HG03442 (cell line): ENCODE data around the gene HEATR3.

Experiments used
- ATAC-seq: cut with Tn5 transposase; IDR thresholded peaks from one replicate; pipeline ENCODE4 v1.9.1; 2021; ENCODE audit warnings: mild to moderate bottlenecking, moderate library complexity; ENCODE audit not compliant: unreplicated experiment

HEATR3 gene

GRCh38 chr16:50065624-50066481 lies at the start of gene HEATR3:
HEATR3 (plus strand) TSS chr16:50065970; CDS start chr16:50066132, 162 bp downstream.
- ATAC-seq = peak; percentile 81

GRCh38 chr16:50017553-50017952 lies 48.2 kb upstream of the HEATR3 start:
- no peak for ATAC-seq

- no peak for ATAC-seq
Observed at GRCh38 chr16:50021544-50021943, 44.2 kb upstream of the HEATR3 start.

- ATAC-seq = no peak
Observed at GRCh38 chr16:50023641-50024040, 42.1 kb upstream of the HEATR3 start.

GRCh38 chr16:50024207-50024606 lies 41.6 kb upstream of the HEATR3 start:
- no peak for ATAC-seq

GRCh38 chr16:50024684-50025536 lies 40.9 kb upstream of the HEATR3 start, which contains the start of gene CNEP1R1:
CNEP1R1 (plus strand) TSS chr16:50025225; CDS start chr16:50025316, 91 bp downstream.
- ATAC-seq = peak; percentile 99

- ATAC-seq = peak; percentile 2
Observed at GRCh38 chr16:50025537-50025931, 40.2 kb upstream of the HEATR3 start.

GRCh38 chr16:50027829-50028228 lies 37.9 kb upstream of the HEATR3 start:
- ATAC-seq = no peak

GRCh38 chr16:50035468-50035992 lies 30.2 kb upstream of the HEATR3 start:
- ATAC-seq = no peak

GRCh38 chr16:50036426-50036825 lies 29.3 kb upstream of the HEATR3 start:
- ATAC-seq = no peak

GRCh38 chr16:50037662-50038220 lies 28.0 kb upstream of the HEATR3 start:
- no peak for ATAC-seq

- no peak for ATAC-seq
Observed at GRCh38 chr16:50038286-50038685, 27.5 kb upstream of the HEATR3 start.

- no peak for ATAC-seq
Observed at GRCh38 chr16:50038756-50039529, 26.8 kb upstream of the HEATR3 start.

- ATAC-seq = no peak
Observed at GRCh38 chr16:50040018-50040417, 25.8 kb upstream of the HEATR3 start.

- ATAC-seq = no peak
Observed at GRCh38 chr16:50040710-50041109, 25.1 kb upstream of the HEATR3 start.

GRCh38 chr16:50043358-50043757 lies 22.4 kb upstream of the HEATR3 start:
- ATAC-seq = no peak

- no peak for ATAC-seq
Observed at GRCh38 chr16:50045412-50045811, 20.4 kb upstream of the HEATR3 start.

GRCh38 chr16:50046853-50047252 lies 18.9 kb upstream of the HEATR3 start:
- no peak for ATAC-seq

- ATAC-seq = no peak
Observed at GRCh38 chr16:50047864-50048263, 17.9 kb upstream of the HEATR3 start.

- no peak for ATAC-seq
Observed at GRCh38 chr16:50050802-50051201, 15.0 kb upstream of the HEATR3 start.
